NCI-H1436 (cell line): ENCODE measurements around the gene VAPA.

Source experiments
- DNase-seq: peaks from one replicate; lab custom pipeline; 2025; lab: John Stamatoyannopoulos, UW

VAPA gene

DNA sequence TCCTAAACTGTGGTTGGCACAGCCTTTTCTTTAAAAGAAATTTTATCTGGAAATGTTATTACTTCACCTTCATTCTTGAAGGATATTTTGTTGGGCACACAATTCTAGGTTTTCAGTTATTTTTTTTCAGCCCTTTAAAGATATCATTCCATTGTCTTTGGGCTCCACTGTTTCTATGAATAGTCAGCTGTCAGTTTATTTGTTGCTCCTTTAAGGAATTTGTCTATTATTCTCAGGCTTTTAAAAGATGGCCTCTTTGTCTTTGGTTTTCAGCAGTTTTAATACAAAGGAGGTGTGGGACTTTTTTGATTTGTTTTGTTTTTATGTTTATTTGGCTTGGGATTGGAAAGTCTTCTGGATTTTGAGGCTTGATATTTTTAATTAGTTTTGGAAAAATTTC is 61.8 kb downstream of the VAPA start:
- no peak for DNase-seq

DNA sequence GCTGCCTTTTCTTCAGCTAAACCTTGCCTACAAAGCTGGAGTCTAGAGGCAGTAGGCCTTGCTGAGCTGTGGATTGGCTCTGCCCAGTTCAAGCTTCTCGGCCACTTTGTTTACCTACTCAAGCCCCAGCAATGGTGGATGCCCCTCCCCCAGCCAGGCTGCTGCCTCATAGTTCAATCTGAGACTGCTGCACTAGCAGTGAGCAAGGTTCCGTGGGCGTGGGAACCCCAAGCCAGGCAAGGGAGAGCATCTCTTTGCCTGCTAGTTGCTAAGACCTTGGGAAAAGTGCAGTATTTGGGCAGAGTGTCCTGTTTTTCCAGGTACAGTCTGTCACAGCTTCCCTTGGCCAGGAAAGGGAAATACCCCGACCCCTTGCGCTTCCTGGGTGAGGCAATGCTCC is 68.9 kb downstream of the VAPA start:
- DNase-seq = no peak

GRCh38 chr18:9984080-9984479 is 70.3 kb downstream of the VAPA start:
- DNase-seq = no peak

GRCh38 chr18:9985641-9986040 is 71.8 kb downstream of the VAPA start:
- no peak for DNase-seq

DNA sequence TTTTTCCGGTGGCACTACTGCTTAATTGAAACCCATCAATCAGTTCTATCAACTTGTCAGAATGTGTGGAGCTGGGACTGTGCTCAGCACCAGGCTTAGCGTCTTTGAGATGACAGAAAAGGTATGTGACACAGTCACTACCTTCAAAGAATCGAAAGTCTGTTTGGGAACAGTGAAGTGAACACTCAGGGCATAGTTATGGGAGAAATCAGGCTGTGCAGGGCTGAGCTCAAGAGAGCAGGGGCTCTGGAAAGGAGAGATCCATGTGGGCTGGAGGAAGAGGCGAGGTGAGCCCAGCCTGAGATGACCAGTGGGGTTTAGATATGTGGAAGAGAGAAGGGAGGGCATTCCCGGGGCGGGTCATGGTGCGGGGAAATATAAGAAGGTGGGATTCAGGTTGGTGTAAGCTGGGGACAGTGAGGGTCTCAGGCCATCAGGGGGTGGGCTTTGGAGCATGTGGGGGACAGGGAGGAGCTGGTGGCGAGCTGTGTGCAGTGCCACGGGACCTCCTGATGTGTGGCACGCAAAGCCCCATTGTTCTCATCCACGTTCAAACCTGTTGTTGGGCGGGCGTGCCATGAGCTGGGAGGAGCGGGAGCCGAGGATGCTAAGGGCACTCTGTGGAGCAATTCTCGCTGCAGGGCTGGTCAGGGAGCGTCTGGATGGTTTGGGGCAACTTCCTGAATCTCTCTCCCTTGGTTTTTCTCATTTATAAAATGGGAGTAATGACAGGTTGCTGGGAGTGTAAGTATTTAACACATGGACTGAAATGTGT is 72.5 kb downstream of the VAPA start:
- no peak for DNase-seq

- no peak for DNase-seq
Observed at GRCh38 chr18:9987345-9987744, 73.5 kb downstream of the VAPA start.

DNA sequence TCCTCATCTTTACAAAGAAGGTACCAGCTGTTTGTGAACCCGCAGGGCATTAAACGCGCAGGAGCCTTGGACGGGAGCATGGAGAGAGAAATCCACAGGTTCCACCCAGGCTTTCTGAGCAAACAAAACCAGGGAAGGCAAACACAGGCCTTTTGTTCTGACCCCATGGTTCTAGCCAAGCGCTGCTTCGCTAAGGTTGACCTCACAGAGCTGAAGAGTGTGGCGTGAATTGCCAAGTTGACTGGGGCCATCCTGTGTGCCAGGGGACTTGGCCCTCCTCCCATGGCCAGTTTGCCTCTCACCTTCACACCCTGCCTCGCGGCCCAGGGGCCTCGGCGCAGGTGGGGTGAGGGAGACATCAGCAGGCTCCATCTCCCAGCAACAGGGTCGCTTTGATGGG is 74.1 kb downstream of the VAPA start:
- DNase-seq = no peak

GRCh38 chr18:9988665-9989064 is 74.8 kb downstream of the VAPA start:
- DNase-seq = no peak

DNA sequence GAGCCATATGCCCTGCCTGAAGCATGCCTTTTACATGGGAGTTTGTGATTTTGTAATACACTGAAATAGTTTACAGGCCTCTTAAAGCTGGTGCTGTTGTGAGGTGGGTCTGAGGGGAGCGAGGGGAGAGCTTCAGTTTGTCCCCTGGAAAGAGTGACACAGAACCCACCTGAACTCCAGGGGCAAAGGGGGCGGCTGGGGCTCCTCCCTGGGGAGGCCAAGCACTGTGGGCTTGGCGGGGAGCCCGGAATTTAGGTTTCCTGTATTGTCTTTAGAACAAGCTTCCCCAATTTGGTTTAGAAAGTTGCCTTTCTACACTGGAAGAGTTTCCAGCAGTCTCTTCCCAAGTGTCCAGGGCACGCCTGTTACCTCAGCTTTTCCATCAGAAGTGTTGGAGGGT is 75.7 kb downstream of the VAPA start:
- no peak for DNase-seq

DNA sequence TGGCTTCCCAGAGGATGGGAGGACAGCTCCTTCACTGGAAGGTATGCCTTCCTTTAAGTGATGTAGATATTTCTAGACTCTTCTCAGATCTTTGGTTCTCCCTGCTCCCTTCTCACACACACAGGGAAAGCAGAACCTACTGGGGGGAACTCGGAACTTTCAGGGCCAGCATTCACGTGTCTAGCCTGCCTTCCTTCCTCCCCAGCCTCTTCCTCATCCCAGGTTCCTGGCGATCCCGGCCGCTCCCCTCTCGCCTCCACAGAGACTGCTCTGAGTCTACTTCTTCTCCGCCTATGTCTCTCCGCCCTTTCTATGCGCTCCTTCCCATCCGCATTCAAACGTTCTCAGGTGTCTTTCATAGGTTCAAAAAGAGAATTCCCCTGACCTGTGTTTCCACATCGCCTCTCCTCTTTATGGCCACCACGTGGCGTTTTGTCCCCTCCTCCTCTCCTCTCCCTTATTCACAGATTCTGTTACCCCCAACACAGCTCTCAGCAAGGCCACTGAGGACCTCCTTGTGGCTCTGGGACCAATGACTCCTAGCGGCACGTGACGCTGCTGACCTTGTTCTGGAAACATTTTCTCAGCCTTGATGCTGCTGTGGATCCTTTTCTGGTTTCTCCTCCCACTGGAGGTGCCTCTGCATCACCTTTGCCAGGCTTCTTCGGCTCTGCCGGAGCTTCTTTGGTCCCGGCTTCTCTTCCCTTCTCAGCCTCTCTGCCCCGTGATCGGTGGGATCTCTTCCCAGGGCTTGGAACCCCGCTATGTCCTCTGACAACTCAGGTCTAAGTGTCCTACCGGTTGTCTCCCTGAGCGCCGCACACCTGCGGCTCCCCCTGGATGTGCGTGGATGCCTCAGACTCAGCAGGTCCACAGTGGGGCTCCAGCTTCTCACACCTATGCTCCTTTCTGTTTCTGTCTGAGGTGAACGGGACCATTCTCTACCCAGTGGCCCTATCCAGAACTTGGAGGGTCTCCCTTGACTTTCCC is 77.5 kb downstream of the VAPA start:
- DNase-seq = no peak

DNA sequence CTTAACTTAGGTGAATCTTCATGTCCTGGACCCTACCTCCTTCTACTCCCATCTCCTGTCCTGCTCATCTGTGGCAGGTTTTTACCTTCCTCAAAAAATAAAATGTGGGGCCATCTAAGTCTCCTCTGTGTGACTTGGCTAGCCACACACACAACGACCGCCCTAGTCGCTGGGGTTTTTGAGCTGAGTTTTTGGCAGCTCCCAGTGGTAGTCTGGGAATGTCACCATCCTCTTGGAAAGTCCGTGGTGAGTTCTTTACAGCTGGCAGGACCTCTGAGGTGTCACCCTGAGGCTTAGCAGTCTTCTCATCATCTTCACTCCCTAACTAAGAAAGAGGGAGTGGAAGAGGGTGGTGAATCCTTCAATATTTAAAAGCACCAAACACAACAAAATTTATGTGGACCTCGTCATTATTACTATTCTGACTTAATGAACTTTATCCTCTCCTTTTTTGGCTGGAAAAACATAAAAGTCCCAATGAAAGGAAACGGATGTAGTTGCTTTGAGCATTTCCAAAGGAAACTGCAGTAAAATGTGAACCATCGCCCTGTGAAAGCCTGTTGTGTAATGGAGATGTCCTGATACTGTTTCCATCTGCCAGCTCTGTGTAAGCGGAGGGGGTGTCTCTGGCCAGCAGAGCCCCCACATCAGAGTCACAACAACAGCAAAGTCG is 78.6 kb downstream of the VAPA start:
- no peak for DNase-seq

DNA sequence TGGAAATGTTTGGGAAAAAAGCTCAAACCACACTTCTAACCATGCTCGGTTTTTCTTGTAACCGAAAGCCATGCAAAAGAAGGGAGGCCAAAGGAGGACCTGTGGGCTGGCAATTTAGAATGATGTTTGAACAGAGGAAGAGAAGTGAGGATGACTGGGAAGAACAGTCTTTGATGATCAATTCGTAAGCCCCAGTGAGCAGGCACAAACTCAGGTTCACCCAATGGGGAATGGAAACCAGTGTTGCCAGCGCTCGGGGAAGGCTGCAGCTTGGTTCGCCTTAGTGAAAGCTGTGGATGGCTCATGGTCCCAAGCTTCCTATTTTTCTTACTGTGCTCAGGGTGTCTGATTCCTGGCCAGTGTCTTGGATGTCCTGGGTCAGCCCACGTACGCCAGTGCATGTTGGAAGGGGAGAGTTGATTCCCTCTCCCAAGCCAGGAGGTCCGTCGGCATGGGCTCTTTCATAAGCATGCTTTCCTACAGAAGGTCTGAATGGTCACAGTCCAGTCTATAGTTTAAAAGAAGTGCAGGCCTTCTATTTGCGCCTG is 79.2 kb downstream of the VAPA start:
- DNase-seq = no peak

GRCh38 chr18:9993521-9994025 is 79.8 kb downstream of the VAPA start:
- no peak for DNase-seq

DNA sequence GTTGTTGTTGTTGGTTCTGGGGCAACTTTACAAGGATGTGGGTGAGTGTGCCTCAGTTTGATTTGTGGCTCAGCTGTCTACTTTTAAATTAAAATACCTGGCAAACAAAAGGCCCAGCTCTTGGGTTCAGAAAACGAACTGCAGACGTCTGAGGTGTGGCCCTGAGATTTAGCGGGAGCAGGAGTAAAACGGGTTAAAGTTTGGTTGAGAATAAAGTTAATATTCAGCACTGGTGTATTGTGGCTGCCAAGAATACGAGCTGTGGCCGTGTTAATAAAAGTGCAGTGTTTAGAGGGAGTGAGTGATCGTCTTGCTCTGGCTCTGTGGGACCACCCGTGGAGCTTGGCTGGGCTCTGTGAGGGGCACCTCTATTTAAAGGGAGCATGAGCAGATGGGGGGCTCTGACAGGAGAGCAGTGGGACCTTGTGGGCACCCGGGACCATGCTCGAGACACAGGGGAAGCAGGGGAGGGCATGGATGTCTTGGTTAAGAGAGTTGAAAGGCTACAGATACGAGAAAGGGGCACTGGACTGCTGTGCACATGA is 80.3 kb downstream of the VAPA start:
- no peak for DNase-seq

DNA sequence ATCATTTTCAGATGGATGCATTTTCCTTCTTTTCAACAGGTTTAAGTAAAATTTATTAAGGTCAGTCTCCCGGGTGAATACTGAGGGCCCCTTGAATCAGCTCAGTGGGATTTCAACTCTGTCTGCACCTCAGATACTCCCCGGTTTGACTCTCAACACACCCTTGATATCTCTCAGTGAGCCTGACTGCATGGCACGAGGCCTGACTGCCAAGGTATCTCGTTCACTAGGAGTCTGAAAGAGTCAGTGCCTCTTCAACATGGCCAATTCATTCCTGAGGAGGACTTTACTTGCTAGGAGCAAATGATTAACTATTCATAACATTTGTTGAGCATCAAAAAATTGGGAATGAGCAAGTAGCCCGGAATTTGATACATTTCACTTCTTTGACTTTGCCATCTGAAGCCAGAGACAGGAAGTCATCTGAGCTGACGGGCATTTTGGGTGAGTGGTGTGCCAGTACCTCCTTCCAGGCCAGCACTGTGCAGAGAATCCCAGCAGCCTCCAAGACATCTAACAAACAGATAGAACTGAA is 81.0 kb downstream of the VAPA start:
- no peak for DNase-seq

GRCh38 chr18:9995631-9996030 is 81.8 kb downstream of the VAPA start:
- no peak for DNase-seq

- no peak for DNase-seq
Observed at GRCh38 chr18:9996094-9996493, 82.3 kb downstream of the VAPA start.

DNA sequence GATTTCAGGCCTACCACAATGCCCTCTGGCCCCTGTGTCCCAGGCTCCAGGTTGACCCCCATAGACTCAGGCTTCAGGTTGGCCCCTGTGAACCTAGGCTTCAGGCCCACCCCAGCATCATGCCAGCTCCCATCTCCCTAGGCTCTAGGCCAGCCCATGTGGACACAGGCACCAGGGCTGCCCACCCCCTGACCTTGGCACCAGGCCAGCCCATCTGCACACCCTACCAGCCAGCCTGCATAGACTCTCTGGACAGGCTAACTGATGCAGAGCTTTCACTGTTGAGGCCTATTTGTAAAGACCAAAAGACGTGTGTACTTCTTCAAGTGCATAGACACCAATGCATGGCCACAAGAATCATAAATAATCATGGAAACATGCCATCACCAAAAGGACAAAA is 83.9 kb downstream of the VAPA start:
- DNase-seq = no peak

DNA sequence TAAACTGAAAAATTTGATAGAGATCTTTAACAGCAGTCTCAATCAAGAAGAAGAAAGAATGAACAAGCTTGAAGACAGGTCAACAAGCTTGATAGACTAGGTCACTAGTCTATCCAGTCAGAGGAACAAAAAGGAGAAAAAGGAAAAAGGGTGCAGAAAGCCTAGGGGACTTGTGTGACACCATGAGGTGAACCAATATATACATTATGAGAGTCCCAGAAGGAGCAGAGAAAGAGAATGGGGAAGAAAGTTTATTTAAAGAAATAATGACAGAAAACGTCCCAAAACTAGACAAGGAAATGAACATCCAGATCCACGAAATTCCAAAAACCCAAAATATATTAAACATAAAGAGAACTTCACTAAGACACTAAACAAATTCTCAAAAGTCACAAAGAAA is 84.5 kb downstream of the VAPA start:
- DNase-seq = no peak

DNA sequence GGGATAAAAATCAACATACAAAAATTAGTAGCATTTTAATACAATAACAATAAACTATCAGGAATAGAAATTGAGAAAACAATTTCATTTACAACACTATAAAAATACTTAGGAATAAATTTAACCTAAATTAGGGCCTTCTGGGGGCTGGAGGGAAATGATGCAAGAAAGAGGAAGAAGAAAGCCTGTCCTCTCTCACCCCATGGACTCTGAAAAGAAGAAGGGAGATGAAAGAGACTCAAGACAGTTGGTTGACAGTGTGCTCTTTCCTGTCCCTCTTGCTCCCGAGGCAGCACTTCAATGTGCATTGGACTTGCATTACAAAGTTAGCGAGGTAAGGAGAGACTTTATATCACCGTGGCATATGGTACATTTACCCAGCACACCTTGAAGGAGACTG is 88.5 kb downstream of the VAPA start:
- DNase-seq = no peak

- DNase-seq = no peak
Observed at GRCh38 chr18:10003281-10003680, 89.5 kb downstream of the VAPA start.

GRCh38 chr18:10003866-10004265 is 90.0 kb downstream of the VAPA start:
- no peak for DNase-seq
